Measurements from ENCODE around the gene TMEM52.

Gene TMEM52

DNA sequence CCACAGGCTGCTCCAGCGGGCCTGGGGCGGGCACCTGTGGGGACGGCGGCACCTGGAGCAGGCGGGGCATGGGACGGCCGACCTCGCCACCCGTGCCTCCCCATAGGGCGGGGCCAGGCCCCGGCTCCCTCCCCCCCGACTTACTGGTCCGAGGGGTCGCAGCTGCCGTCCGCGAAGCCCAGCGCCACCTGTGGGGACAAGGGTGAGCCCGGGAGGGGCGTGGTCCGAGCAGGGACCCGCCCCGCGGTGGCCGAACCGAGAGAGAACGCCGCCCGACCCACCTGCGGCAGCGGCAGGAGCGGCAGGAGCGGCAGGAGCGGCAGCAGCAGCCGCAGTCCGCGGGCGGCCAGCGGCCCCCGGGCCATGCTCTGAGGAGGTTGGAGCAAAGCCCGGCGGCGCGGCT, at the start of gene TMEM52:
Gene TMEM52 (minus strand): TSS at position 379 of the 403 bp plus-strand sequence. CDS start 14 bp downstream, at position 365.
- no peak for DNase-seq (ENCODE audit: low spot score)

GRCh38 chr1:1967879-1968278, 48.8 kb upstream of the TMEM52 start:
- DNase-seq (ENCODE audit: low spot score): no peak

DNA sequence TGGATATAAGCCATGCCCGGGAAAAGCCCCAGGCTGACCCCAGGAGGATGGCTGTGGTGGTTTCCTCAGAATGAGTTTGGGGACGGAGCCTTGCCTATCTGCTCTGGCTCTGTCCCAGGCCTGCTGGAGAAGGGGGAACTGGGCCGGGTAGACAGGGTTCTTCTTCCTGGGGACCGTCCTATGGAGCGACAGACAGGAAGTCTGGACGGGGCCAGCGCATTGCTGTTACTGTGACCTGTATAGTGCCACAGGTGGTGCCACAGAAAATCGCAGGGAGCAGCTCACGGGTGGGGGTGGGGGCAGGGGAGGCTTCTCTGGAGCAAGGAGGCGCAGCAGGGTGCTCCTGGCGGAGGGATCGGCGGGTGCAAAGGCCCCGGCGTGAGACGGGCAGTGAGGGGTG, 48.1 kb upstream of the TMEM52 start:
- no peak for DNase-seq (ENCODE audit: low spot score)

DNA sequence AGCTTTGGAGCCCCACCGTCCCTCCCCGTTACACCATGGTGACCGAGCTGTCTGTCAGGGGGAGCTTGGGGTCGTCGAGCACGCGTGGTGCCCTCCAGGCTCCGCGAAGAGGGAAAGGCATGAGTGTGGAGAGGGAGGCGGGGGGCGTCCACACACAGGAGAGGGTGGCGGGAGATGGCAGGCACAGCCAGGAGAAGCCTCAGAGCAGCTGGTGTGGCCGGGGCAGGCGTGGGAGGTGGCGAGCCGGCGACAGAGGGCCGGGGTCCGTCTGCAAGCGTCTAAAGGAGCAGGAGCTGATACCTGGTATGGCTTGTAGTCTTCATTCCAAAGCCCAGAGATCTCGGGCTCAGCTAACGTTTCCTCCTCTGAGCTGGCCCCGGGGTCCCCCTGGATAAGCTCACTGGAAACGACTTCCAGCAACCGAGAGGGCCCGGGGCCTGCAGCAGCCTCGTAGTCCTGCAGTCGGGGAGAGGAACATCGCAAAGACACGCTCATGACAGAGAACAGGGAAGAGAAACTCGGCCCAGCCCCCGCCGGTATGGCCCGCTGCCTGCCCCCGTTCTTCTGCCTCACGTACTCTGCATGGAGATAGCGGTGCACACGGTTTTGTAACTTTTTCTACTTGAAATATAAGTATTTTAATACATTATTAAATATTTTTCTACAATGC, 47.1 kb upstream of the TMEM52 start:
- DNase-seq (ENCODE audit: low spot score): no peak

GRCh38 chr1:1965546-1965945, 46.5 kb upstream of the TMEM52 start:
- DNase-seq (ENCODE audit: low spot score): no peak

GRCh38 chr1:1964811-1965210, 45.7 kb upstream of the TMEM52 start:
- DNase-seq (ENCODE audit: low spot score): no peak

- no peak for DNase-seq (ENCODE audit: low spot score)
Observed at GRCh38 chr1:1963570-1963969, 44.5 kb upstream of the TMEM52 start.

- no peak for DNase-seq (ENCODE audit: low spot score)
Observed at GRCh38 chr1:1962752-1963151, 43.7 kb upstream of the TMEM52 start.

DNA sequence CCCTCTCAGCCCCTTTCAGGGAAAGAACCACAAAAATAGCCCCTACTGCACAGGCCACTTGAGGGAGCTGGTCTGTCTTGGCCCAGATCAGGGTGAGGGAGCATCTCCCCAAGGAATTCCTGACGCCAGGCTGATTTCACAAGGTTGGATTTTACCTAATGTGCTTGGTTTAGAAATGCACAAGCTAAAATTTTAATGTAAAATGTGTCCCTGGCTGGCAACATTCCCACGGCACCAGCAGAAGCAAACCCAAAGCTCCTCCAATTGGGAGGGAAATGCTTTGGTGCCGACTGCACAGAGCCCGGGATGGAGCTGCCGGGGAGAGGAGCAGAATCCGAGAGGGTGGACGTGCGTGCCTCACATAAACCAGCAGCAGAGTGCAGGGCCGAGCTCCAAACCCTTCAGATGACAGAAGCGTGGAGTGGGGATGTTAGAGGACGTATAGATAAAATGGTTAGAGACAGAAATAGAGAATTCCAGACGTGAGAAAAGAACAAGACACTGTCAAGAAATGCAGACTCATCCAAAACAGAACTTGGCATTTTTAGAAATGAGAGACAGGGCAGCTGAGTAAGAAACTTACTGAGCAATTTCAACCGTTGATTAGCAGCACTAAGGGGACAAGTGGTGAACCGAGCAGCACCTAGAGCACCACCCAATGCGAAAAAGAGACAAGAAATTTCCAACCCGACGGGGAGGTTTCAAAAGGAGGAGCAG, 41.6 kb upstream of the TMEM52 start:
- DNase-seq (ENCODE audit: low spot score): no peak

GRCh38 chr1:1959840-1960479, 40.9 kb upstream of the TMEM52 start:
- peak; percentile 91 for DNase-seq (ENCODE audit: low spot score)

- DNase-seq (ENCODE audit: low spot score): no peak
Observed at GRCh38 chr1:1959459-1959839, 40.4 kb upstream of the TMEM52 start.

GRCh38 chr1:1958071-1958541, 39.0 kb upstream of the TMEM52 start:
- no peak for DNase-seq (ENCODE audit: low spot score)

DNA sequence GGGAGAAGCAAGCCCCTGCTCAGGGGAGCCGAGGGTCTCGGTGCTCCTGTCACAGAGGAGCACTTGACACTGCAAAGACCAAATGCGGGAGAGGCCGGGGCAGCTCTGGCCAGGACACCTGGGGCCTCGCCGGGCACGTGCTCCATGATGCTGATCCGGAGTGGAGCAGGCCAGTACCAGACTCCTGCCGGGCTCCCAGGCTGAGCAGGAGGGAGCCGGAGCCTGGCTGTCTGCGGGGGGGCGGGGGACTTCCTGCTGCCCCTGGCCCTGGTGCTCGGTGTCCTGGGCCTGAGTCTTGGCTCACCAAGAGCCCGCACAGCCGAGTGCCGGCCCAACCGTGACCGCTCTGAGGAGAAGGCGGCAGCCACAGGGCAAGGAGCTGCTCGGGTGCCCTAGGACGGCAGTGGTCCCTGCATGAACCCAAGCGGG, 38.5 kb upstream of the TMEM52 start:
- no peak for DNase-seq (ENCODE audit: low spot score)

- DNase-seq (ENCODE audit: low spot score): no peak
Observed at GRCh38 chr1:1956586-1957532, 37.8 kb upstream of the TMEM52 start.

GRCh38 chr1:1956101-1956500, 37.0 kb upstream of the TMEM52 start:
- DNase-seq (ENCODE audit: low spot score): no peak

- no peak for DNase-seq (ENCODE audit: low spot score)
Observed at GRCh38 chr1:1955621-1956094, 36.6 kb upstream of the TMEM52 start.

- DNase-seq (ENCODE audit: low spot score): no peak
Observed at GRCh38 chr1:1954831-1955441, 35.9 kb upstream of the TMEM52 start.

DNA sequence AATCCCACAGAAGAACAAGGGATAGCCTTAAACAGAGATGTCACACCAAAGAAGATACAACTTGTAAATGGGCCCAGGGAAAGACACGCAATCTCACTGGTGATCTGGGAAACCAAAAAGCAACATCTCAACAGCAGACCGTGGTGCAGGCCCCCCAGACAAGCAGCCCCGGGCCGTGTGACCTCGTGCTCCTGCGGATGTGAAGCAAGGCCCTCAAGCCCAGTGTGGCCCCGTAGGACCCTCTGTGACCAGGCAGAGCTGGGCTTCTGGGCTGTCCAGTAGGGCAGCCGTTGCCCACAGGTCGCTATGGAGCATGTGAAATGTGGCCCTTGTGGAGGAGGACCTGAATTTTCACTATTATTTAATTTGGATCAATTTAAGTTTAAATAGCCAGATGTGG, 34.9 kb upstream of the TMEM52 start:
- no peak for DNase-seq (ENCODE audit: low spot score)

DNA sequence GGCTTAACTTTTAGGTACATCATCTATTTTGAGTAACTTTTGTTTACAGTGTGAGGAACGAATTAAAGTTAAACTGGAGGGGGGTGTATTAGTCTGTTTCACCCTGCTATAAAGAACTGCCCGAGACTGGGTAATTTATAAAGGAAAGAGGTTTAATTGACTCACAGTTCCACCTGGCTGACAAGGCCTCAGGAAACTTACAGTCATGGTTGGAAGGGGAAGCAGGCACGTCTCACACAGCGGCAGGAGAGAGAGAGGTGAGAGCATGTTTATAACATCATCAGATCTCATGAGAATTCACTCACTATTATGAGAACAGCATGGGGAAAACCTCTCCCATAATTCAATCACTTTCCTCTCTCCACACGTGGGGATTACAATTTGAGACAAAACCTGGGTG, 31.9 kb upstream of the TMEM52 start:
- DNase-seq (ENCODE audit: low spot score): no peak

DNA sequence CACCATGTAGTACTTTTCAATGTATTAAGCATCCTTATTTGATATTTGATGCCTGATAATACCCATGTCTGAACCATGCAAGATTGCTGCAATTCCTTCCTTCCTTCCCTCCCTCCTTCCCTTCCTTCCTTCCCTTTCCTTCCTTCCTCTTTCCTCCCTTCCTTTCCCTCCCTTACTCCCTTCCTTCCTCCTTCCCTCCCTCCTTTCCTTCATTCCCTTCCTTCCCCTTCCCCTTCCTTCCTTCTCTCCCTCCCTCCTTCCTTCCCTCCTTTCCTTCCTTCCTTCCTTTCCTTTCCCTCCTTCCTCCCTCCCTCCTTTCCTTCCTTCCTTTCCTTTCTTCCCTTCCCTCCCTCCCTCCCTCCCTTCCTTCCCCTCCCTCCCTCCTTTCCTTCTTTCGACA, 29.7 kb upstream of the TMEM52 start:
- no peak for DNase-seq (ENCODE audit: low spot score)

DNA sequence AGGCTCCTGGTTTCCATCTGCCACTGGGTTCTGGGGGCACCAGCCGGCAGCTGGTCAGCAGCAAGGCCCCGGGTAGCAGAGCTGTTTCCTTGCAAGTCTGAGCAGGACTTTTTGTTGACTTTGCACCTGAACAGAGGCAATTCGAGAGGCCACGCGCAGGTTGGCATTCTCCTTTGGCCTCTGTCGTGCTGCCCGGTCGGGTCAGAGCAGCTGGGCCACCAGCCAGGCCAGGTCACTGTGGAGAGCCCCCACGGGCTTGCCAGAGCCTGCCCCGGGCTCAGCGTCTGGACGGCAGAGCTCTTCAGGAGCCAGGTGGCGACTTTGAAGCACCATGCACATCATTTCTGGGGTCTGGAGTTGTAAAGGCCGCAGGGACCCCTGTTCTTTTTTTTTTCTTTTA, 28.4 kb upstream of the TMEM52 start:
- DNase-seq (ENCODE audit: low spot score): no peak

Data from ecto neural progenitor cell (in vitro differentiated cells).